Left renal cortex interstitium (tissue), 4 donors: ENCODE measurements around the gene SWSAP1. TPM values are rescaled to one million over a fixed set of nuclear protein-coding genes. Genes with fewer than 3 reads are reported as not detected.
"Not testable (repeated sequence)": the region's sequence is repeated elsewhere in the genome, so short reads cannot be mapped to it uniquely, and the experiment has no call there.

Experiments
- DNase-seq, 4 donors: peaks; one replicate each; pipeline ENCODE4 v3.0.0-alpha.2; 2013; ENCODE audit warnings: low read depth in 4 of 4, low spot score in 2 of 4, missing footprints in 1 of 4
- polyA plus RNA-seq, 4 donors: library from polyadenylated mRNA; unstranded; fragments of 120-200 nt; gene quantifications; one replicate each; pipeline ENCODE4 v1.2.1, GENCODE V29; 2013; ENCODE audit not compliant: insufficient read length in 4 of 4

Gene SWSAP1, protein sequence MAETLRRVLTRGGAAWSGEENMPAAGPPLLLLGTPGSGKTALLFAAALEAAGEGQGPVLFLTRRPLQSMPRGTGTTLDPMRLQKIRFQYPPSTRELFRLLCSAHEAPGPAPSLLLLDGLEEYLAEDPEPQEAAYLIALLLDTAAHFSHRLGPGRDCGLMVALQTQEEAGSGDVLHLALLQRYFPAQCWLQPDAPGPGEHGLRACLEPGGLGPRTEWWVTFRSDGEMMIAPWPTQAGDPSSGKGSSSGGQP
- polyA plus RNA-seq = 1 to 10 TPM; 2.6 to 3.7 (median 3.4) TPM

GRCh38 chr19:11374433-11375142, at the start of gene SWSAP1:
TSS of gene SWSAP1 (plus strand) at chr19:11374666. CDS start at chr19:11374681, 15 bp downstream.
- DNase-seq = peak; percentile 98 to 99 (median 99)

DNA sequence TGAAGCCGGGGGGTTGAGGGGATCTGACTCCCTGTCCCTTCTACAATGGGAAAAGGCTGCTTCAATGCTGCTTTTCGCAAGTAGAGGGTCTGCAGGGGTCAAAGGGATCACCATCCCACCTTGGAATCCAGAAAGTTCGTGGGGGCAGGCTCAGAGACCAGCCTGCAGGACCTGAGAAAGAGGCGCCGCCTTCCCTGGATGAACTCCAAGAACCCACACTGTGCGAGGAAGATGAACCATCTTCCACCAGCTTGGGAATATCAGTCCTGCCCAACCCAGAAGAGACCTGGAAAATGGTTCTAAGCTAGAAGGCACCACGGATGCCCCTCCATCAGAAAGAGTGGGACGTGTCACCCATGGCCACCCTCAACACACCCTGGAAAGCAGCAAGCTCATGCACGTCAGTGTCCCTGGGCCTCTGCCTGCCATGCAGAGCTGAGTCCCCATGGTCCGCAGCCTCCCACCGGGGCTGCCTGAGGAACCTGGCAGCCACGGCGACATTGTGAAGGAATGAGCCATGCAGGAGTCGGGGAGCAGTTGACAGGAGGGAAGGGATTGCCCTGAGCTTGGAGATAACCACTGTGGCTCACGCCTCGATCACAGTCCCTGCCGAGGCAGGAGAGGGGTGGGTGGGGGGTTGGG, 49.6 kb upstream of the SWSAP1 start:
- DNase-seq = no peak

DNA sequence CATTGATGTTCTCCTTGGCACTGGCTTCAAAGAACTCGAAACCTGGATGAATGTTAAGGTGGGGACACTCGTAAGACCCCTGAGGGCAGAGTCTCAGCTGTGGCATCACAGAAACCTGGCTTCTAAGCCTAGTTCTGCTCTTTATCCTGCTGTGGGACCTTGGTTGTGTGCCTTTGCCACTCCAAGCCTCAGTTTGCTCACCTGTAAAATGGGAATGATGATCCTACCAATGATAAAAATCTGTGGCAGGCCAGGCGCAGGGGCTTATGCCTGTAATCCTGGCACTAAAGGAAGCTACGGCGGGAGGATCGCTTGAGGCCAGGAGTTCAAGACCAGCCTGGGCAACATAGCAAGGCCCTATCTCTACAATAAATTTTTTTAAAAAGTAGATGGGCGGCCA, 48.9 kb upstream of the SWSAP1 start:
- DNase-seq = no peak

DNA sequence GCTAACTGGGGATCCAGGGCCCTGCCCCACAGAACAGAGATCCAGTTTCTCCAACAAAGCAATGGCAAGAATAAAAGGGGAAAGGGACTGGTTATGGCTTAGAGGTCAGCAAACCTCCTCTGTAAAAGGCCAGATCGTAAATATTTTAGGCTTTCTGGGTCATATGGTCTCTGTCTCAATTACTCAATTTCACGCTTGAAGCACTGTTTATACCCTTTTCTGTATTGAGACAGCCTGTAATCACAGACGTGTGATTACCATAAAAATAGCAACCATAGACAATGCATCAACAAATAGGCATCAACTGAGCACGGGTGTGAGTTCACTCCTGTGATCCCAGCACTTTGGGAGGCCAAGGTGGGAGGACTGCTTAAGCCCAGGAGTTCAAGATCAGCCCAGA, 44.3 kb upstream of the SWSAP1 start:
- DNase-seq = no peak

GRCh38 chr19:11331502-11331901, 43.0 kb upstream of the SWSAP1 start:
- no peak for DNase-seq

DNA sequence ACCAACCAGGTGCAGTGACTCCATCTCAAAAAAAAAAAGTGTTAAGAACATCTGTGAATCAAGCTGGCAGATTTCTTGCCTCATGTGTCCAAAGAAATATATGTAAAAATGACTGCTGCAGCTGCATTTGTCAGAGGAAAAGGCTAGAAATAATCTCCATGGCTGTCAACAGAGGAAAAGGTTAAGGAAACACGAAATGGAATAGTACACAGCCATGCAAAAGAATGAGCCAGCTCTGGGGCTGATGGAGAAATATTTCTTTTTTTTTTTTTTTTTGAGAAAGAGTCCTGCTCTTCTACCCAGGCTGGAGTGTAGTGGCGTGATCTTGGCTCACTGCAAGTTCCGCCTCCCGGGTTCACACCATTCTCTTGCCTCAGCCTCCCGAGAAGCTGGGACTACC, 41.6 kb upstream of the SWSAP1 start:
- DNase-seq = no peak

DNA sequence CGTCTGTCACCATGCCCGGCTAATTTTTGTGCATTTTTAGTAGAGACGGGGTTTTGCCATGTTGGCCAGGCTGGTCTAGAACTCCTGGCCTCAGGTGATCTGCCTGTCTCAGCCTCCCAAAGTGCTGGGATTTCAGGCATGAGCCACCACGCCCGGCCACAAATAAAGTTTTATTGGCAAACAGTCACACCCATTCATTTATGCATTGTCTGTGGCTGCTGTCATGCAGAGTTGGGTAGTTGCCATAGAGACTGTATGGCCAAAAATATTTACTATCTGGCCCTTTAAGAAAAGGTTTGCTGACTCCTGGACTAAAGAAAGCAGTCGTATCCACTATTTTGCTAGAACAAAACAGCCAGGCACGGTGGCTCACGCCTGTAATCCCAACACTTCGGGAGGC, 40.6 kb upstream of the SWSAP1 start:
- DNase-seq = not testable (repeated sequence)

DNA sequence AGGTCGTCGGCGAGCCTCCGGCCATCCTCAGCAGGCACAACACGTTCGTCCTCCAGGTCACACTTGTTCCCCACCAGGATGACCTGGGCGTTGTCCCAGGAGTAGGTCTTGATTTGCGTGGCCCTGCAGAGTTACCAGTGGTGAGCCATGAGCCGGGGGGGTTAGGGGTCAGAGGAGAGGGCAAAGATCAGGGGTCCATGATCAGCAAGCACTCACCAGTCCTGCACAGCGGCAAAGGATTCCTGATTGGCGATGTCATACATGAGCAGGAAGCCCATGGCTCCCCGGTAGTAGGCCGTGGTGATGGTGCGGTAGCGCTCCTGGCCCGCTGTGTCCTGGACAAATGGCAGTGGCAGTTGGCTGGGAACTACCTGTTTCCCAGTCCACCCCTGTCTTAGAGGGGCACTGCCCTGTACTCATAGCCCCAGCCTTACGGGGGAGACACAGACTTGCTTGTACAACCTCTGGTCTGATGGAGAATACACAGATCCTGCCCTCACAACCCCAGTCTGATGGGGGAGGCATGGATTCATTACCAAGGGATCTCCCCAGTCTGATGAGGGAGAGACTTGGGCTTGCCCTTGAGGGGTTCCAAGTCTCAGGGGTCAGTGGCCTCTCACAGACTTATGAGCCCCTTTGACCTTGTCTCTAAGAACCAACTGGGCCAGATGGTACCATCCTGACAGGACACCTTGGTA, 38.9 kb upstream of the SWSAP1 start:
- DNase-seq = no peak

- DNase-seq = no peak
Observed at GRCh38 chr19:11337080-11337479, 37.4 kb upstream of the SWSAP1 start.

GRCh38 chr19:11338121-11338520, 36.3 kb upstream of the SWSAP1 start:
- no peak for DNase-seq

- DNase-seq = no peak
Observed at GRCh38 chr19:11338569-11339253, 35.8 kb upstream of the SWSAP1 start.

DNA sequence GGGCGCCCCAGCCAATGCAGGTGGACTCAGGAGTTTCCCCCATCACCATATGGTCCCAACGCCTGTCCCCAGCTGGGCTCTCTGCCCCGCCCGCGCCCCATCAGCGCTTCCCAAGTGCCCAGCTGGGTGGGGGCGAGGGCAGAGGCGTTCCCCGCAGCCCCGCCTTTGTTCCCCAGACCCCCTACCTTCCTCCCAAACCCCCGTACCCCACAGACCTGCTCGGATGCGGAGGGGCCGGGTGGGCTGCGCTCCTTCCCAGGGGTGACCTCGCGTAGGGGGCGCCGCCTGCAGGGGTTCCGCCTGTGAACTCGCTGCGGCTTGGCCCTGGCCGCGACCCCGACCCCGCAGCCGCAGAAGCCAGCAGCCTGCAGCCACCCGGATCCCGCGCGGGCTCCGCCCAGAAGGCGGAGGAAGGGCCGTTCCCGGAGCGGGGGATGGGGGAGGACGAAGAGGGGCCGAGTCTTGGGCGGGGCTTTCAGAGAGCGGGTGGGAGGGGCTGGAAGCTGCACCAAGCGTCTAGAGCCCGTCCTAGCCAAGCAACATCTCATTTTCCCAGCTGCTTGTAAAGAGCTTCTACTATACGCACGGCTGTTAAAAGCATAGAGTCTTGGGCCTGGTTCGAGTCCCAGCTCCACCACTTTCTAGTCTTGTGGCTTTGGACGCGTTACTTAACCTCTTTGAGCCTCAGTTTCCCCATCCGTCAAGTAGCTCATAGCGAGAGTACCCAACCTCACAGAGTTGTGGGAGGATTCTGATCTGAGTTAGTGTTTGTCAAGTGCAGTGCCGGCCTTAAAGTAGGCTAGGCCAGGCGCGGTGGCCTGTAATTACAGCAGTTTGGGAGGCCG, 35.0 kb upstream of the SWSAP1 start, which contains the start of gene RAB3D:
Gene RAB3D (minus strand): TSS at position 404 of the 845 bp plus-strand sequence. CDS start 2,258 bp downstream, outside the sequence.
- peak in 3 of 4 donors; percentile 74 to 88 (median 83) for DNase-seq

GRCh38 chr19:11340099-11340467, 34.4 kb upstream of the SWSAP1 start:
- not testable (repeated sequence) for DNase-seq

- no peak for DNase-seq
Observed at GRCh38 chr19:11342429-11342828, 32.0 kb upstream of the SWSAP1 start.

- DNase-seq = no peak
Observed at GRCh38 chr19:11345122-11345803, 29.2 kb upstream of the SWSAP1 start.

DNA sequence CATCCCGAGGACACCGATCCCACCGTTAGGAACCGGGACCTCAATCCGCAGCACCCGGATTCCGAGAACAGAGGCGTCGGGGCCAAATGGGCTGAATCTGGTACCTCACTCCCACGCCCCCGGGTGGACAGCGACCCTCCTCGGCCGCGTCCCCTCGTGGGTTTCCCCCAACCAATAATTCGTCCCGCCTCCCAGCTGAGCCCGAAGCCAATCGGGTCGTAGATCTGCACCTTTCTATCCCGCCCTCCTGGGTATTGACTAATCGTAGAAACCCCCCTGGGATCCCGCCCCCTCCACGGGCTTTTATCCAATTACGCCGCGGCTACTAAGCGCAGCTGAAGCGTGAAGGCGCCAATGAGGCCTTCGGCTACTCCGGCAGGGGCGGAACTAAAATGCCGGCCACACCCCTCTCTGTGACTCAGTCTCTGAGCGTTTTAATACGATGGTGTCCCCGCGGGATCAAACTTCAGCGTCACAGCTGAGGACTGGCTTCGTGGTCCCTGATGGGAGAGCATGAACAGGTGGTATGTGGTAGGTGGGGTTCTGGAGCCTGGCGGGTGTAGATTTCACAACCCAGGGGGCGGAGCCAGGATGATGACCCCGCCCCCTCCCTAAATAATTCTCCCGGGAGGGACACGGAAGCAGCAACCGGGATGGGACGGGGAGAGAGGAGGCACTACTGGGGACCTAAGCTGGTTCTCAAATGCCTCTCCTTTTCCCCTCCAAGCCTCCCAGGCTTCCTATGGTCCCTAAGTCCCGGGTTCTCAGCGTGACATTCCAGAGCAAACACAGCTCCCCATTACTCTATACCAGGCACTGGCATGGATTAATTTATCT, 28.1 kb upstream of the SWSAP1 start, which contains the start of the genes CCDC159 and TMEM205:
Gene CCDC159 (plus strand): TSS at position 416 of the 837 bp plus-strand sequence. CDS start 88 bp downstream, at position 504.
Gene TMEM205 (minus strand): TSS at position 165 of the 837 bp plus-strand sequence. CDS start 649 bp downstream, outside the sequence.
- DNase-seq = peak; percentile 94 to 99 (median 98)

DNA sequence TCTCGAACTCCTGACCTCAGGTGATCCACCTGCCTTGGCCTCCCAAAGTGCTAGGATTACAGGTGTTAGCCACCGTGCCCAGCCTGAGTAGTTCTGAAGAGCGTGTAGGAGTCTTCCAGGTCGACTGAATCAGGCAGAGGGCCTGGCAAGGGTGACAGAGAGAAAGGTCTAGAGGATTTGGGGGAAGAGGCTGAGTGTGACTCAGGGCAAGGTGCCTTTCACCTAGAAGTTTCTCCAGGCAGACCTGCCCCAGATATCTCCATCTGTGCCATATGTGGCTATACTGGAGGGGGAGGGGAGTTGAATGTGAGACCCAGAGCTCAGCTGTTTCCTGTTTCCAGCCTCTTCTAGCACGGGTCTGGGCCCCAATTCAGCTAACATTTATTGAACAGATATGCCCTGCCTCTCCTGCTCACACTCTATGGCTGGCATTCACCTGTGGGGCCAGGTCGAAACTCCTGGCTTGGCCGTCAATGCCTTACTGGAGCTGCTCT, 26.9 kb upstream of the SWSAP1 start:
- DNase-seq = no peak
